AG09319 (cell line): ENCODE results near the gene TAOK1.

ENCODE experiments used
- DNase-seq: peaks from one replicate; pipeline ENCODE4 v3.0.0-alpha.2; 2010; ENCODE audit warnings: low read depth; ENCODE audit errors: extremely low read depth
- TF ChIP-seq, protein P1 (sequence below): IDR thresholded peaks from 2 replicates; pipeline ENCODE4 v1.5.1; 2011; ENCODE audit warnings: low read depth, mild to moderate bottlenecking, inconsistent platforms, low read length, moderate library complexity

The TAOK1 gene

DNA sequence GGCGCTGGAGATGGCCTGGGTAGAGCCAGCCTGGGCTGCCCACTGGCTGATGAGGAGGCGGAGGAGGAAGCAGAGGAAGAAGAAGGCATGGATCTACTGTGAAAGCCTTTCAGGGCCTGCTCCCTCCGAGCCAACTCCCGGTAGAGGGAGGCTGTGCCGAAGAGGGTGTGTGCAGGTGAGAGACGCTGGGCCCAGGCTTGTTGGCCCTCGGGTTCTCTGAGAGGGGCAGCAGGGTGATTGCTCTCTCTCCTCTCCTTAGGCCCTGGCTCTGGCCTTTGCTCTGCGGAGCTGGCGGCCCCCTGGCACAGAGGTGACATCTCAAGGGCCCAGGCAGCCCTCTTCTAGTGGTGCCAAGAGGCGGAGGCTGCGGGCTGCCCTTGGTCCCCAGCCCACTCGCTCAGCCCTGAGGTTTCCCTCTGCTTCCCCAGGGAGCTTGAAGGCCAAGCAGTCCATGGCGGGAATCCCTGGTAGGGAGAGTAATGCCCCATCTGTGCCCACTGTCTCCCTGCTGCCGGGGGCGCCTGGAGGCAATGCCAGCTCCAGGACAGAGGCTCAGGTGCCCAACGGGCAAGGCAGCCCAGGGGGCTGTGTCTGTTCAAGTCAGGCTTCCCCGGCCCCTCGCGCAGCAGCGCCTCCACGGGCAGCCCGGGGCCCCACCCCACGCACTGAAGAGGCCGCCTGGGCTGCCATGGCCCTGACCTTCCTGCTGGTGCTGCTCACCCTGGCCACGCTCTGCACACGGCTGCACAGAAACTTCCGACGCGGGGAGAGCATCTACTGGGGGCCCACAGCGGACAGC, 181.9 kb downstream of the TAOK1 start:
- TF ChIP-seq, protein P1, sequence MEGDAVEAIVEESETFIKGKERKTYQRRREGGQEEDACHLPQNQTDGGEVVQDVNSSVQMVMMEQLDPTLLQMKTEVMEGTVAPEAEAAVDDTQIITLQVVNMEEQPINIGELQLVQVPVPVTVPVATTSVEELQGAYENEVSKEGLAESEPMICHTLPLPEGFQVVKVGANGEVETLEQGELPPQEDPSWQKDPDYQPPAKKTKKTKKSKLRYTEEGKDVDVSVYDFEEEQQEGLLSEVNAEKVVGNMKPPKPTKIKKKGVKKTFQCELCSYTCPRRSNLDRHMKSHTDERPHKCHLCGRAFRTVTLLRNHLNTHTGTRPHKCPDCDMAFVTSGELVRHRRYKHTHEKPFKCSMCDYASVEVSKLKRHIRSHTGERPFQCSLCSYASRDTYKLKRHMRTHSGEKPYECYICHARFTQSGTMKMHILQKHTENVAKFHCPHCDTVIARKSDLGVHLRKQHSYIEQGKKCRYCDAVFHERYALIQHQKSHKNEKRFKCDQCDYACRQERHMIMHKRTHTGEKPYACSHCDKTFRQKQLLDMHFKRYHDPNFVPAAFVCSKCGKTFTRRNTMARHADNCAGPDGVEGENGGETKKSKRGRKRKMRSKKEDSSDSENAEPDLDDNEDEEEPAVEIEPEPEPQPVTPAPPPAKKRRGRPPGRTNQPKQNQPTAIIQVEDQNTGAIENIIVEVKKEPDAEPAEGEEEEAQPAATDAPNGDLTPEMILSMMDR = no peak; the same call in 1 of the 2 replicates
- no peak for DNase-seq

DNA sequence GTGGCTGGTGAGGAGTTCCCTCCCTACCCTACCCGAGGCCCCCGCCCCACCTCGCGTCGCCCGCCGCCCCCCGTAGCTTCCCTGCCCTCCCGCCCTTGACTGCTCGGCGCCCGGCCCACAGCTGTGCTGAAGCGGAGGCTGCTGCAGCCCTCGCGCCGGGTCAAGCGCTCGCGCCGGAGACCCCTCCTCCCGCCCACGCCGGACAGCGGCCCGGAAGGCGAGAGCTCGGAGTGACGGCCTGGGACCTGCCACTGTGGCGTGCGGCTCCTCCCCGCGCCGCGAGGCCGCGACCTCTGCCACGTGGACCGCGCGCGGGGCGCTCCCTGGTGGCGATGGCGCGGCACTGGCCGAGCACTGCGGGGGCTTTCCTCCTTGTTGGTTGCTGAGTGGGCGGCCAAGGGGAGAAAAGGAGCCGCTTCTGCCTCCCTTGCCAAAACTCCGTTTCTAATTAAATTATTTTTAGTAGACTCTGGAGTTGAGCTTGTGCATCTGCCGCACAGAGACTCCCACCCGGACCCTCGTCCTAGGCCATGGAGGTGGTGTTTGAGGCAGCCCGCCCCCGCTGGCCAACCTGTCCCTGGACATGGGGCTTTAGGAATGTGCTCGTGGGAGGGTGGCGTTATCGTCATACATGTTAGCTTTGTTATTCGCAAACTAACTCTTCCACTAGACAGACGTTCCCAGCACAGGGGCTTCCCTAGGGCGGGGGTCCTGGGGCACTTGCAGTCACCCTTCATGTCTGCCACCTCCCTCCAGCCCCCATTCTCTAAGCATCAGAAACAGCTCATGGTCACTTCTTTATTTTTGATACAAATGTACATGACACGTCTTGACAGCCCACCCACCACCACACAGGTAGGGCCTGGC, 182.8 kb downstream of the TAOK1 start:
- TF ChIP-seq, protein P1 = peak; percentile 54
- DNase-seq = no peak

DNA sequence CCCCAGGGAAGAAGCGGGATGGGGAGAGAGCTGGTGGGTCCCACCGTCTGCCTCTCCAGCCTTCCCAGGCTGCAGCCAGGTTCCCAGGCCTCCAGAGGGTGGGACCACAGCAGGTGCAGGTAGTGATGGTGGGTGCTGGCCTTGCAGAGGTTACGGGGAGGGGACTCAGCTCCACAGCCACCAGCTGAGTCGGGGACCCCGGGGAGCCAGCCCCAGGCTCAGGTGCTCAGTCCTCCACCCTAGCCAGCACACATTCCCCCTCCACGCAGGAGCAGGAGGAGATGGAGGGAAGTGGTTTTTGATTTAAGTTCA, 183.4 kb downstream of the TAOK1 start:
- no peak for DNase-seq
- TF ChIP-seq, protein P1 = no peak

DNA sequence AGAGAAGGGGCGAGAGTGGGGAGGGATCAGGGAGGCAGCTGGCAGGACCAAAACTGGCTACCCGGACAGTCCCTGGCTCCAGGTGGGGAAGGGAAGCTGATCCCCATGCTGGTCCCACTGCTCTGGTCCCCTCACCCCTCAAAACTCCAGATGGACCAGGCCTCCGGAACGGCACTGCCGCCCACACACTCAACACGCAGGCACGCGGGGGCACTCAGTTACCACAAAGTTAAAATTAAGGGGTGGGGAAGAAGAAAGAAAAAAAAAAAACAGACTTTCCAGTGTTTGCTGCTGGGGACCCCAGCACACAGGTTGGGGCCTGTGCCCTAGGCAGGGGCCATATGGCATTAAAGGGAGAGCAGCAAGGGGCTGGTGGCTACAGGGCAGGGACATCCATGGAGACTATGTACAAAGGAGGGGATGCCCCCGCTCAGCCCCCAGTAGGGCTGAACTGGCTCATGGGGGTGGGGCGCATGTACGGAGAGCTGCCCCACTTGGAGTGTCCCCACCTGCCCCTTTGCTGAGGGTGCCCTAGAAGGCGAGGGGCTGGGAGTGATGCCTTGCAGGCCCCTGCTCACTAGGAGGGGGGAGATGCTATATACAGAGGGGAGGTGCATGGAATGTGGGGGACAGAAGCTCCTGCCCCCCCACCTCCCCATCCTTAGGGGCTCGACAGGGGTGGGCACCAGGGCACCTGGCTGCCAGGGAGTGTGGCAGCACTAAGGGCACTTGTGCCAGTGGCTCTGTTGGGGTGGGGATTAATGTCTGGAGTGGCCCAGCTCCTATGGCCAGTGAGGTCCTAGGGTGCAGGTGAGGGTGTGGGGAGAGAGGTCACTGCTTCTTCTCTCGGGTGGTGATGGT, 183.9 kb downstream of the TAOK1 start:
- no peak for DNase-seq
- TF ChIP-seq, protein P1 = no peak

DNA sequence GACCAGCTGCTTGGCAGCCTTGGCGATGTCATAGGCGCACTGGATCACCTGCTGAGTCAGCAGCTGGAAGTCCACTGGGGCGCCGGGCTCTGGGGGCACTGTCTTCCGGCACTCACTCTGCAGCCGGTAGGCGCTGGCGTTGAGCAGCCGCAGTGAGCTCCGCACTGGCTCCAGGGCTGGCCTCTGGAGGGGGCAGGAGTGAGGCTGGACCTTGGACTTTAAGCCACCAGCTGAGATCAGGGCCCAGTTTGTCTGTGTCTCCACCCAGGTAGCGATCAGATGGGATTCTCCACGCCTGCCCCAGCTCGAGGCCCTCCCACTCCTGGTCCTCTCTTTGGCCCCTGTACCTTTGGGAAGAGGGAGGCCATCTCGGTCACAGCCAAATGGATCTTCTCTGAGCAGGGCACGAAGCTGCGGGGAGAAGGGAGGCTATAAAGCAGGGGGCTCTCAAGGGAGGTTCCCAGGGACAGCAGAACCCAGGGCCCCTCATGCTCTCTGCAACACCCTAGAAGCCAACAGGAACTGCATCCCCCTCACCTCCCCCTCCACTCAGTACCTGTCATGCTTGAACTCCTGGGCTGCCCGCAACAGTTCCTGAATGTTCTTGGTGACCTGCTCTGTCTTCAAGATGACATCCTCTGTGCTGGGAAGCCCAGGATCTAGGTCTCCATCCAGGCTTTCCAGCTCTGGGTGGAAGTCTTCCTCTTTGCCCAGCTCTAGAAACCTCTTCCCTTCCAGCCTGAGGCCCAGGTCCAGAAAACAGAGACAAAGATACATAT, 184.8 kb downstream of the TAOK1 start:
- TF ChIP-seq, protein P1 = no peak
- no peak for DNase-seq

DNA sequence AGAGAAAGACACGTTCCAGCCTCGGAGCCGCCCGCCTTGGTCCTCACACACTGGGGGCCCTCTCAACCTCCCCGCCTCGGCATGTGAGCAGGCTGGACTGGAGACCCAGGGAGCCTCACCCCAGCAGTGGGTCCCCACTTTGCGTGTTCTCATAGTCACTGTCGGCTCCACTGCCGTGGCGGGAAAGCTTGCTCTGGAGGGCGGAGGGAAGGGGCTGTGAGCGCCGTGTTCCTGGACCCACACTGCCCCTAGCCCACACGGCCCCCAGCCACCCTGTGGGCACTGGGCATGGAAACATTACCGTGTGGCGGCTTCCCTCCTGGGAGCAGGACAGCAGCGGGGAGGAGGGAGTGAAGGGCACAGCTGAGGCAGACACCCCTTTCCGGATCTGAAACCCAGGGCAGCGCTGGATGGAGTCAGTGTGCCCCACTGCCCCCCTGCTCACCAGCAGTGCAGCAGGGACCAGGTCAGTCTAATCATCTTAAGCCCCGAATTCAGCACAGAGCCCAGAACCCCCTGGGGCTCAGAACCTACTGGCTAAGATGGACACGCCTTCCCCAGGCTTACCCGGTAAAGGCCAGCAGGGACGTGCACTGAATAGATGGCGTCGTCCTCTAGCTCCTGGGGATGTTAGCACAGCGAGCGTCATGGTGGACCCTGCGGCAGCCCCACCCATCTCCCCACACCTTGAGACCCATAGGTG, 185.5 kb downstream of the TAOK1 start:
- DNase-seq = no peak
- TF ChIP-seq, protein P1 = no peak
